PC-3 (cell line): ENCODE data around the gene TIMP3.

Source experiments
- CTCF ChIP-seq: fragments of 300-600 bp; sonication (generic); conservative IDR thresholded peaks from 2 replicates; pipeline ENCODE4 v1.5.1; 2017; ENCODE audit warnings: antibody characterized with exemption, low read depth, mild to moderate bottlenecking, low read length
- EZH2 ChIP-seq: fragments of 300-600 bp; sonication (generic); IDR thresholded peaks from one replicate; pipeline ENCODE4 v1.6.1; 2017; ENCODE audit warnings: antibody characterized with exemption, mild to moderate bottlenecking, low read length; ENCODE audit not compliant: unreplicated experiment
- EZH2phosphoT487 ChIP-seq: fragments of 300-600 bp; sonication (generic); IDR thresholded peaks from 2 replicates; pipeline ENCODE4 v1.6.1; 2018; ENCODE audit warnings: mild to moderate bottlenecking, antibody characterized with exemption, low read length, borderline replicate concordance

- TF ChIP-seq EZH2 (no peak), EZH2phosphoT487 (no peak), CTCF (no peak)
Observed at GRCh38 chr22:32761251-32761903, 40.1 kb upstream of the TIMP3 start.
